Spleen (tissue), 7 donors: ENCODE measurements around the gene ERI3.

Source experiments
- POLR2A ChIP-seq, 3 donors: fragments of 450-650 bp; IDR thresholded peaks; one replicate each; pipeline ENCODE4 v1.5.1; 2017; ENCODE audit warnings: antibody characterized with exemption in 3 of 3, mild to moderate bottlenecking in 1 of 3
- POLR2AphosphoS5 ChIP-seq, 3 donors: sonication (generic); formaldehyde crosslinking; IDR thresholded peaks; one replicate each; pipeline ENCODE4 v1.5.1; 2017; ENCODE audit warnings: antibody characterized with exemption in 3 of 3
- TF ChIP-seq, protein P1 (sequence below), 11 experiments: fragments of 200-600 bp in 7 of 11; fragments of 450-650 bp in 4 of 11; sonication (generic) in 4 of 11; IDR thresholded peaks in 8 of 11; conservative IDR thresholded peaks in 3 of 11; 1 replicate in 7 of 11; 2 replicates in 4 of 11; pipeline versions ENCODE4 v1.4.0 to v1.8.0; 2016 to 2021; ENCODE audit warnings: antibody characterized with exemption in 11 of 11, inconsistent platforms in 4 of 11, mild to moderate bottlenecking in 1 of 11
- donor health status: DM: no; HTN: no; CAD: no; lungs with moderate emphysema.
- donor health status: DM: no; HTN: no; CAD: no.
- donor health status: DM: no; HTN: no; CAD: no.

DNA sequence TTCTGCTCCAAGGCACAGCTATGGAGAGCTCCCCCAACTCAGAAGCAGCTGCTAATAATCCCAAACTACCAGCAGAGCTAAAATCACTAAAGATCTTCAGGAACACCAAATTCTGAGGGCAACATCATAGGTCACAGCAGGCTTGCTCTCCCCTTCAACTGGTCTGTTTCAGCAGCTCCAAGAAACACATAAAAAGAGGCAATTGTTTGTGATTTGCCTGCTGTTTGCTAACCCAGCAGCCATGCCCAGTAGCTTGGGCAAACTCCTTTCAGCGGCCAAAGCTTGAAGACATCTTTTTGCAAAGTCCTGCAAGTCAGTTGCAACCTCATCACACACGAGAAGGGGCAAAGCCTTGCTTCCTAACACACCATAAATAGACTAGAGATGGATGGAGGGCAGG, 8.9 kb downstream of the ERI3 start:
- TF ChIP-seq, protein P1, sequence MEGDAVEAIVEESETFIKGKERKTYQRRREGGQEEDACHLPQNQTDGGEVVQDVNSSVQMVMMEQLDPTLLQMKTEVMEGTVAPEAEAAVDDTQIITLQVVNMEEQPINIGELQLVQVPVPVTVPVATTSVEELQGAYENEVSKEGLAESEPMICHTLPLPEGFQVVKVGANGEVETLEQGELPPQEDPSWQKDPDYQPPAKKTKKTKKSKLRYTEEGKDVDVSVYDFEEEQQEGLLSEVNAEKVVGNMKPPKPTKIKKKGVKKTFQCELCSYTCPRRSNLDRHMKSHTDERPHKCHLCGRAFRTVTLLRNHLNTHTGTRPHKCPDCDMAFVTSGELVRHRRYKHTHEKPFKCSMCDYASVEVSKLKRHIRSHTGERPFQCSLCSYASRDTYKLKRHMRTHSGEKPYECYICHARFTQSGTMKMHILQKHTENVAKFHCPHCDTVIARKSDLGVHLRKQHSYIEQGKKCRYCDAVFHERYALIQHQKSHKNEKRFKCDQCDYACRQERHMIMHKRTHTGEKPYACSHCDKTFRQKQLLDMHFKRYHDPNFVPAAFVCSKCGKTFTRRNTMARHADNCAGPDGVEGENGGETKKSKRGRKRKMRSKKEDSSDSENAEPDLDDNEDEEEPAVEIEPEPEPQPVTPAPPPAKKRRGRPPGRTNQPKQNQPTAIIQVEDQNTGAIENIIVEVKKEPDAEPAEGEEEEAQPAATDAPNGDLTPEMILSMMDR (IDR thresholded peaks at IDR 0.05 in 8 of 11, conservative IDR thresholded peaks at IDR 0.05 in 3 of 11) = no peak
- no peak for TF ChIP-seq POLR2A (IDR thresholded peaks at IDR 0.05)
- TF ChIP-seq POLR2AphosphoS5 (IDR thresholded peaks at IDR 0.05) = no peak
